Retina (tissue), 1 donor: ENCODE data around the gene CBL.

Experiments
- DNase-seq: peaks from one replicate; pipeline ENCODE4 v3.0.0-alpha.2; 2016

CBL gene

DNA sequence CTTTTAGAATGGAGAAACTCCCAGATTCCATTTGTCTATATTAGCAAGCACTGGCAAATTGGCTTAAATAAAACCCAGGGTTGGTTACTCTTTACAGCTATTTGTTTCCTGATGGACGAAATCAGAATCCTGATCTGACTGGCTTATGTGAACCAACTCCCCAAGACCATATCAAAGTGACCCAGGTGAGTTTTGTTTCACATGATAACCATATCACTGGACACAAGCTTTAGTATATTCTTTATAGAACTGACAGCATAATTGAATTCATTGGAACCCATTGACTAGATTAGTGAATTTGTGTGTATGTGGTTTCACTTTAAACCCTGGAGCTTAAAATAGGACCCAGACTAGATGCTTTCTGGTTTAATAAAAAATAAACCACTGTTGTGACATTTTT lies 71.5 kb downstream of the CBL start:
- no peak for DNase-seq

DNA sequence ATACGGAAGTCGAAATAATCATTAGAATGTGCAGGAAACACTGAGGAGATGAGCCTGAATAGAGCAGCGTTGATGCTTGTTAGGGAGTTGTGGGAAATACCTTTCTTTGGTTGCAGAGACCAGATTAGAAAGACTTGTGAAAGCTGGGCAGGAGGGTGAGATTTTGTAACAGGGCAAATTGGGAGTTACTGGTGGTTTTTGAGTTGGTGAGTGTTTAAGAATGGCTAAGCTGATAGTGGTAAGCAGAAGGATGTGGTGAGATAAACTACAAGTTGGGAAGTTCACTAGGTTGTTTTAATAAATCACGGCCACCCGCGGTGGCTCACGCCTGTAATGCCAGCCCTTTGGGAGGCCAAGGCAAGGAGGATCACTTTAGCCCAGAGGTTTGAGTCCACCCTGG lies 76.4 kb downstream of the CBL start:
- no peak for DNase-seq

DNA sequence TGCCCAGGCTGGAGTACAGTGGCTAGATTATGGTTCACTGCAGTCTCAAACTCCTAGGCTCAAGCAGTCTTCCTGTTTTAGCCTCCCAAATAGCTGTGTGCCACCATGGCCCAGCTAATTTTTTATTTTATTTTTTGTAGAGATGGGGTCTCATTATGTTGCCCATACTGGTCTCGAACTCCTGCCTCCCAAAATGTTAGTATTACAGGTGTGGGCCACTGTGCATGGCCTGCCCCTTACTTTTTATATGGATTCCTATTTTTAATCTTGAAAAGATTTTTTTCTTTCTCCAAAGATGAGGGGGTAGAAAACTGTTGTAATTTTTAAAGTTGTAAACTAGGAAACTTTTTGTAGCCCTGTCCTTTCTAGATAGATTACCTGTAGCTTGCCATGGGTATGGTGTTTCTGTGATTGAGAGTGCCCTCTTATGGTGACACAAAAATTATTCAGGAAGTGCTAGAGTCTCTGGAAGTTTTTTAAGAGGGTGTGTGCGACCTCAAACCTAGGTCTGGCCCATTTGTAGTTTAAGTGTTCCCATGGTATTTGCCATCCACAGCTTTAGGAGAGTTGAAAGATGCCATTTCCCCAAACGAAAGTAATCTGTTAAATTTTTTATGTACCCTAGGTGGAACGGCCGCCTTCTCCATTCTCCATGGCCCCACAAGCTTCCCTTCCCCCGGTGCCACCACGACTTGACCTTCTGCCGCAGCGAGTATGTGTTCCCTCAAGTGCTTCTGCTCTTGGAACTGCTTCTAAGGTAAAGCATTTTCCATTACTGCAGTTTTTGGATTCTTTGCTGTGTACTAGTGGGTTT lies 78.4 kb downstream of the CBL start:
- DNase-seq, result peak; percentile 18

DNA sequence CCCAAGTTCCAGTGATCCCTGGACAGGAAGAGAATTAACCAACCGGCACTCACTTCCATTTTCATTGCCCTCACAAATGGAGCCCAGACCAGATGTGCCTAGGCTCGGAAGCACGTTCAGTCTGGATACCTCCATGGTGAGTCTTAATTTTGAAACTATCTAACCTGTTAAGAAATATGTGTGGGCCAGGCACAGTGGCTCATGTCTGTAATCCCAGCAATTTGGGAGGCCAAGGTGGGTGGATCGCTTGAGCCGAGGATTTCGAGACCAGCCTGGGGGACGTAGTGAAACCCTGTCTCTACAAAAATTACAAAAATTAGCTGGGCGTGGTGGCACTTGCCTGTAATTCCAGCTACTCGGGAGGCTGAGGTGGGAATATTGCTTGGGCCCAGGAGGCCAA lies 79.3 kb downstream of the CBL start:
- DNase-seq, result no peak

DNA sequence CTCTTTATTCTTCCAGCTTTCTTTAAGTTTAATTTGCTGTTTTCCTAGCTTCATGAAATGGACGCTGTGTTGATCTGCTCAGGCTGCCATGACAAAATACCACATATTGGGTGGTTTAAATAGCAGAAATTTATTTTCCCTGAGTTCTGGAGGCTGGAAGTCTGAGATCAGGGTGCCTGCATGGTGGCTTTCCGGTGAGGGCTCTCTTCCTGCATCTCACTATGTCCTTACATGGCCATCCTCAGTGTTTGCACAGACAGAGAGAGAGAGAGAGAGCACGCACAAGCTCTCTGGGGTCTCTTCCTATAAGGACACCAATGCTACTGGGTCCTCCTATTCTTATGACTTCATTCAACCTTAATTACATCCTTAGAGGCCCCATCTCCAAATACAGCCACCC lies 82.1 kb downstream of the CBL start:
- DNase-seq, result no peak

DNA sequence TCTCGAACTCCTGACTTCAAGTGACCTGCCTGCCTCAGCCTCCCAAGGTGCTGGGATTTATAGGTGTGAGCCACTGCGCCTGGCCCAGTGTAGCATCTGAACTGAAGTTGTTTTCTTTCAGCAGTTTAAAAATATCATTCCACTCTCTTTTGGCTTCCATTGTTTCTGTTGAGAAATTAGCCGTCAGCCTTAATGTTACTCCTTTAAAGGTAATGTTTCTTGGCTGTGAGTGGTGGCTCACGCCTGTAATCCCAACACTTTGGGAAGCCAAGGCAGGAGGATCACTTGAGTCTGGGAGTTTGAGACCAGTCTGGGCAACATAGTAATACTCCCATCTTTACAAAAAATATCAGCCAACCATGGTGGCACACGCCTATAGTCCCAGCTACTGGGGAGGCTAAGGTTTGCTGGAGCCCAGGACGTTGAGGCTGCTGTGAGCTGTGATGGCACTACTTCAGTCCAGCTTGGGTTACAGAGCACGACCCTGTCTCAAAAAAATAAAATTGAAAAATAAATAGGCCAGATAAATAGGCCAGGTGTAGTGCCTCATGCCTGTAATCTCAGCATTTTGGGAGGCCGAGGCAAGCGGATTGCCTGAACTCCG lies 84.9 kb downstream of the CBL start:
- DNase-seq, result no peak

DNA sequence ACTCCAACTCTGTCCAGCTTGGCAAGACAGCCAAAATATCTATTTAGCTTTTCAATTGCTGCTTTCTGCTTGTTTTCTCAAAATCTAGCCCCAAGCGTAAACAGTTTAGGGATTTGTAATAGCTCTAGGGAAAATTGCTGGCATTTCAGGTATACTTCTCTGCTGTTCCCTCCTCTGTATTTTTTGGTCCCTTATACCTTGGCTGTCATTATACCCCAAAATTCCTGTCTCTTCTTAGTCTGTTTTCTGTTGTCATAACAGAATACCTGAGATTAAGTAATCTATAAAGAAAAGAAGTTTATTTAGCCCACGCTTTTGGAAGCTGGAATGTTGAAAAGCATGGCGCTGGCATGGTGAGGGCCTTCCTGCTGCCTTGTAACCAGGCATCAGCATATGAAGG lies 87.3 kb downstream of the CBL start:
- no peak for DNase-seq

DNA sequence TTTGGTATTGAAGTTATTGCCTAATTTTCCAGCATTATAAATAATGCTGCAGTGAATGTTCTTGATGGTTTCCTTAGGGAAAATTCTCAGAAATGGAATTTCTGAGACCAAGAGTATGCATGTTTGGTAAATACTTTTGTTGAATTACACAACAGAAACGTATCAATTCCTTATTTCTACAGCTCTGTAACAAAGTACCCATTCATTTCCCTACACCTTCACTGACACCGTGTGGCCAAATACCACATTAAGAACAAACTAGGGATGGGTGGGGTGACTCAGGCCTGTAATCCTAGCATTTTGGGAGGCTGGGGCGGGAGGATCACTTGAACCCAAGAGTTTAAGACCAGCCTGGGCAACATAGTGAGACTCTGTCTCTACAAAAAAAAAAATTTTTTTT lies 89.0 kb downstream of the CBL start:
- no peak for DNase-seq

DNA sequence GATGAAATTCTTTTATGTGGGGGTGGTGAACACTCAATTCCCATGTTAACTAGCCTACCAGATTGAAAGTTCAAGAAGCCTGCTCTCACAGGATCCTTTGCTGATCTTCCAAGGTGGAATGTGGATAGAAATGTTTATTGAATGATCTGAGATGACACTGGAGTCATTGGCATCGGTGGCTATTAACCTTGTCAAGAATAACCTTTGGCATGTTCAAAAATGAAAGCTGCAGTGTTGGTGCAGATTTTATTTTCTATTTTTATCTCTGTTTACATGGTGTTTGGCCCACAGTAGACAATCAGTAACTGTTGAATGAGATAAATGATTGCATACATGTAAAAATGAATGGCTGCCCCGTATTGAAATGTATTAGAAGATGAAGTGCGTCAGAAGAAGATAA lies 91.8 kb downstream of the CBL start:
- DNase-seq, result no peak

DNA sequence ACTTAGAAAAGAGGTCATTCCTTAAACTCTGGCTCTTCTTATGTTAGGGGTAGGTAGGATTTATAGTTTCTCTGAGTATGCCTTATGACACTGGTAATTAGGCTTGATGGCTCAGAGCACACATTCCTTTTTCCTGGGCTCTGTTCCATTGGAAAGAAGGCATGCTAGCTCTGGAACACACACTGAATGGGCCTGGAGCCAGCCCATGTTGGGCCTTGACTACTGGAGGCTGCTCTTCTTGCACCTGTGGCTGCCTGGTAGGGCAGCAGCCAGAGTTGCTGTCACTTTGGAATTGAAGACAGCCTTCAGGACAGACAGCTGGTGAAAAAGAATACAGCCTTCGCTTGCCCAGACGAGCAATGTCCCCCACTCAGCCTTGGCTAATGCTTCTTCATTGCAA lies 92.6 kb downstream of the CBL start:
- no peak for DNase-seq

DNA sequence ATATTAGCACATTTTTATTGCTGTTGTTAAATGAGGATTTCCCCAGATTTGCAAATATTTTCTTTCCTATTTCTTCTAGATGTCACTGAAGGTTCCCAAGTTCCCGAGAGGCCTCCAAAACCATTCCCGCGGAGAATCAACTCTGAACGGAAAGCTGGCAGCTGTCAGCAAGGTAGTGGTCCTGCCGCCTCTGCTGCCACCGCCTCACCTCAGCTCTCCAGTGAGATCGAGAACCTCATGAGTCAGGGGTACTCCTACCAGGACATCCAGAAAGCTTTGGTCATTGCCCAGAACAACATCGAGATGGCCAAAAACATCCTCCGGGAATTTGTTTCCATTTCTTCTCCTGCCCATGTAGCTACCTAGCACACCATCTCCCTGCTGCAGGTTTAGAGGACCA lies 93.3 kb downstream of the CBL start:
- DNase-seq, result no peak

DNA sequence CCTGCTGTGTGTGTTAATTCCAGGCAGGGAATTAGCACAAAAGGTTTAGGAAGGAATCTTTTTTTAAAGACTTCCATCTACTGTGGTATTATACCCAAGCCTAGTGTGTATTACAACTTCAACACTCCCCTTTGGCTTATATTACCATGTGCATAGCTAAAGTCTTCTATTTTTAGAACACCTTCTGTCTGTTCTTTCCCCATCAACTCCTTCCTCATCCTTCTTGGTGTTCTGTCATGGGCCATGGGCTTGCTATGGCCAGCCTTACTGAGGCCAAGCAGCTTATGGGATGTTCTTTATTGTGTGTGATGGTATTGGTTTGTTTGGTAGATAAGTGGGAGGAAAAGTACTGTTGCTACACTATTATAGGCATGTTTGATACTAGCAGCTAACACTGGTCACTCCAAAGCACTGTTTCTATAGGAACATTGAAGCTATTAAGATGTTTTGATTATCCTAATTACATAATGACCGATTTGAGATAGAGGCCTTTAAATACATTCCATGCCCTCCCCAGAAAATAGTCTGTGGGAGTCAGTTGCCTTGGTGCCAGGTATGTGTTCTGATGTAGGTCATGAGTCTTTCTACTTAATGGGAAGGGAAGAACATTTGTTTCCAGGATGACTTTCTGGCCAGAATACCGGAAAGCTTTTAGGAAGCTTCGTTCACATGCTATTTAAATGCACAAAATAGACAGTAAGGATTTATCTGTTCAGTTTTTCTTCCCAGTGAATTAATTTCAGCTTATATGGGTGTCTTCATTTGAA lies 94.2 kb downstream of the CBL start:
- no peak for DNase-seq

DNA sequence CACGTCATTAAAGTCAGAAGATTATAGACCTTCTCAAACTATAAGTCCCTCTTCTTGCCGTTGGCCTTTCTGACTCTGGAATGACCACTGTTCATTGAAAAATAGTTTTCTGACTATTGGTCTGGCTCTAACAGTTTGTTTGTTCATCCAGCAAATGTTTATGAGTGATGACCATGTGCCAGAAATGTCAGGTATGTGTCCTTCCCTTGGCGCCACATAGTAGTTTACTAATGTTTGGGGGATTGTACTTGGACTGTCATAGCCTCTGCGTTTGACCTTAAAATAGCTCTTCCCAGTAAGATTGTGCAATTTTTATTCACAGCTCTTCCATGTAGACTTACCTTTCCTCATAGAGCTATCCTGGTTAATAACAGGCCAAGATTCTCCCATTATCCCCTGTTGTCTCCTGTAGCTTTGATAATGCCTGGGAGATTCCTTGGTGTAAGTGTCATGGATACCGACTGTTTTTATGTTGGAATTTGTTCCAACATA lies 97.1 kb downstream of the CBL start:
- DNase-seq, result no peak

DNA sequence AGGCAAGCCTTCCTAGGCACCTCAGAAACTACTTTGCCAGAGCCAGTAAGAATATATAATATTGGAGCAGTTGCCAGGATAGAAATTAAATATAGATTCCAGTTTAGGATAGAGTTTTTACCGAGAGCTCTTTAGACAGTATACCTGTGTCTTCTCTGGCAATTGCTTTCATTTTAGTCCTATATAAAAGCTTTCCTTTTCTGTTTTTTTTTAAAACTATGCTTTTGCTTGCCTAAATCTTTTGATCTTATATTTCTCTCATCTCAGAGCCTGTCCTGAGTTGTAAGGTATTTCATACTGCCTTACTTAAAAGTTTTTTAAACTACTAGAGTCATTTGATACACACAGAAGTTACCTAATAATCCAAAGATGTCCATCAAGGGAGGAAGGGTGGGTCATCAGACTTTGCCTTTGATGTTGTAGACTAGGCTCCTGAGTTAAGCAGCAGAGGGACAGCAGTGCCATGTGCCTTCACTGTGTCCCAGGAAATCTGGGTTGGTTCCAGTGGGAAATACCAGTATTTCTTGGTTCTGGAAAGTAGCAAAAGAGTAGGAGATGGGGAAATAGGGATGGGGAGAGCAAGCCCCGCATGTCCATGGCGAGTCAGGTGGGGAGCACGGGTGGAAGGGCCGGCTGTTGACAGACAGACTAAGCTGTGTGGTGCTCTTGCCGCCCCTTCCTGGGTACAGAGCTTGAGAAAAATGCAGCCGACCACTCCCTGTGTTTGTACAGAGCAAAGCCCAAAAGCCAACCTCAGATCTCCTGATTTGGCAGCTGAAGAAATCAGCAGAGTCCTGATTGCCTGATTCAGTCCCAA lies 99.6 kb downstream of the CBL start:
- DNase-seq, result no peak

DNA sequence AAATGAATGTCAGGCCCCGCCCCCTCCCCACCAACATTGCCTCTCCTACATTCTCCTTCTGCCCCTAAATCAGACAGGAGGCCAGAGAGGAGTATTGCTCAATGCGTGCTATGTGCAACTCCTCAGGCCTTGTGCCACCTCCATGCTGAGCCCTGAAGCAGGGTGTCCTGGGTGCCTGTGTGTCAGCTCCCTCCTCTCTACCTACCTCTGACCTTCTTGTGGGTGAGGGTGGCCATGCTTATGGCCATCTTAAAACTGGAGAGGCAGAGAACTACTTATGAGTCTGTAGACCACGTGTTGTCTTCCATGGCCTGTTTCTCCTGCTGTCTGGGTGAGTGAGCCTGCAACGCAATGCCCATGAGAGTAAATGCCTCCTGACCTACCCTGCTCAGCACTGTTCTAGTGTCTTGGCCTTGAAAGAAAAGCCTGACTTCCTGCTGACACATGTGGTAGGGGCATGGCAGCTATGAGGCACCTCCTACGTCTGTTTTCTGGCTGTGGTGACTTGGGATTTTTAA lies 100.3 kb downstream of the CBL start:
- no peak for DNase-seq

DNA sequence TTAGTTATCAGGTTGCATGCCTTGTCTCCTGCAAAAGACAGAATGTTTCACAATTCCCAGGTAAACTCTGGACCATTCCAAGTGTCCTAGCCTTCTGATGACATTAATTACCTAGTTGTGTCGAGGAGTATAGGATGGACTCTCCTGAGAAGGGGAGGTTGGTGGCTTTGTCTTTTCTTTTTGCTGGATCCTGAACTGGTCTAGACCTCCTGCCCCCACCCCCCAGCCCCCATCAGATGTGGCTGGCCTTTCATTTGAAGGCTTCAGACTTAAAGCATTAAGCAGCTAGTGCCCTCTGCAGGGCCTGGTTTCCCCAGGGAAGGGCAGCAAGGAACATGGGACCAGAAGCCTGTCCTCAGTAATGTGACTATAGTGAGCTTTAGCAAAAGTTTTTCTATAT lies 101.1 kb downstream of the CBL start:
- DNase-seq, result no peak

DNA sequence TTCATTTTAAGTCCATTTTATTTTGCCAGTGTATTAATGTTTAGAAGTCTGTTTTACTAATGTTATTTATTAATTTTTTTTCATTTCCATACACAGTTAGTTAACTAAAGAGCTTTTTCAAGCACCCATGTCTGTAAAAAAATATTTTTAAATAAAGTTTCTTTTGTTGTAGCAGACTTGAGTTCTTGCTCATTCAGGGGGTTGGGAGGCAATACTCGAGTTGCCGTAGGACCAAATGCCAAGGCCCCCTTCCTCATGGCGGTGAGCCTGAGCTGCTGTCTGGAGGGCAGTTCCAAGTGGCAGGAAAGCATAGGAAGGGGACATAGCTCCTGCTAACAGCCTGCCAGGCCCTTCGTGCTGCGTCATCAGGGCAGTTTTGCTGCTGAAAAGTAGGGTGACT lies 101.8 kb downstream of the CBL start:
- DNase-seq, result no peak

DNA sequence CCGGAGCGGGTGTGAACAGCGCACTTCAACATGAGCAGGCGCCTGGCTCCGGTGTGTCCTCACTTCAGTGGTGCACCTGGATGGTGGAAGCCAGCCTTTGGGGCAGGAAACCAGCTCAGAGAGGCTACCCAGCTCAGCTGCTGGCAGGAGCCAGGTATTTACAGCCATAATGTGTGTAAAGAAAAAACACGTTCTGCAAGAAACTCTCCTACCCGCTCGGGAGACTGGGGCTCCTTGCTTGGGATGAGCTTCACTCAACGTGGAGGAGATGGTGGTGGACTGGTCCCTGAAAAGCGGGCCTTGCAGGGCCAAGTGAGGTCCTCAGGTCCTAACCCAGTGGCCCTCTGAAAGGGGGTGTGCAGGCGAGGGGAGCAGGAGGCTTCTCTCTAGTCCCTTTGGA lies 103.3 kb downstream of the CBL start:
- DNase-seq, result no peak

DNA sequence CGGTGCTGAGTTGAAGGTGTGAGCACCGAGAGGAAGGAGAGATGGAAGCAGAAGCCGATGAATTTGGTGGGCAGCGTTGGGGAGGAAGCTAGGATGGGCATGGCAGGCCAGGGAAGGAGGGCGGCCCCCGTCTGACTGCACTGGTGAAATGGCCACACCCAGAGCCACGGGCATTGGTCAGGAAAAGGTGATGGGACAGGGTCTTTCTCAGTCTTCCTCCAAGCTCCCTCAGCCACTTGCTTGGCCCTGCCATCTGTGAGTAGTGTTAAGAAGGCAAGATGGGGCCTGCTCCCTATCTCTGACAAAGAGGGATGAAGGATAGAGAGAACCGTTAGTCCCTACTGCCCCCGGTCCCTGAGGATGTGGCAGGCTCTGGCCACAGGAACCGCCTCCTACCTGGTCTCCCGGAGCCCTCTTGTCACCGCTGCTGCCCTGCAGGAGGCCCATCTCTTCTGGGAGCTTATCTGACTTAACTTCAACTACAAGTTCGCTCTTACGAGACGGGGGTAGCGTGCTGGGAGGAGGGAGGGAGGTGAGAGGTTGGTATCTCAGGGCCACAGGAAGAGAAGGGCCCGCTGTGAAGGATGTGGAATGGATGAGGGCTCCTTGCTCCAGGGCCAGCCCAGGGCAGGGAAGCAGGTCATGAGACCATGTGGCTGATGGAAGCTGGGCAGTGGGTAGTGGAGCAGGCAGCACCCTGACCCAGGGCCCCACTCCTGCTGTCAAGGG lies 104.0 kb downstream of the CBL start:
- DNase-seq, result no peak

DNA sequence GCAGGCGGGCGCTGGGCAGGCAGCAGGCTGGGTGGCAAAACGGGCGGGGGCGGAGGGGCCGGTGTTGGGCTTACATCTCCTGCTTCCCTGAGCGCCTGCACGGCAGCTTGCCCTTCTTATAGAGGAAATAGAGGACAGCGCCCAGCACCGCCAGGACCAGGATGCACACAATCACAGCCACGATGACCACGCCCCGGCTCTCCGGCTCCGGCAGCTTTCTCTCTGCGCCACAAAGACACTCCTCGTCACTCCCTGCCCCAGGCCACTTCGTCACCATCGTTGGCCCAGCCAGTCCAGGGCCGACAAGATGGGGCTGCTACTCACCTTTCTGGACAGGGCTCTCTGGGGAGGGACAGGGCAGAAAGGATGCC lies 104.5 kb downstream of the CBL start:
- no peak for DNase-seq

DNA sequence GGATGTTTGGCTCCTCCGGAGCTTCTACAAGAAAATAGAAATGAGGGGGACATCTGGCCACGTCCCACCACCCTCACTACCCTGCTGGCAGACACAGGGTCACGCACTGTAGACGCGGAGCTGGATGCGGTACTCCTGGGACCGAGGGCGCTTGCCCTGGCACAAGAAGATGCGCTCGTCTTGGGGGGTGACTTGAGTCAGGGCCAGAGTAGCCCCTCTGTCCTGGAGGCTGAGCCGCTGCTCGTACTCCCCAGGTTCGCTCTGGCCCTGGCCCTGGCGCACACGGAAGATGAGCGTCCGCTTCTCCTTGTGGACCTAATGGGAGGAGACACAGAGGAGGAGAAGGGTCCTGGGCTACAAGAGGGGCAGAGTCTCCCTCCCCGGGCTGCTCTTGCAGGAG lies 108.6 kb downstream of the CBL start:
- peak; percentile 10 for DNase-seq
